ENCODE data around the gene TMEM269.

DNA sequence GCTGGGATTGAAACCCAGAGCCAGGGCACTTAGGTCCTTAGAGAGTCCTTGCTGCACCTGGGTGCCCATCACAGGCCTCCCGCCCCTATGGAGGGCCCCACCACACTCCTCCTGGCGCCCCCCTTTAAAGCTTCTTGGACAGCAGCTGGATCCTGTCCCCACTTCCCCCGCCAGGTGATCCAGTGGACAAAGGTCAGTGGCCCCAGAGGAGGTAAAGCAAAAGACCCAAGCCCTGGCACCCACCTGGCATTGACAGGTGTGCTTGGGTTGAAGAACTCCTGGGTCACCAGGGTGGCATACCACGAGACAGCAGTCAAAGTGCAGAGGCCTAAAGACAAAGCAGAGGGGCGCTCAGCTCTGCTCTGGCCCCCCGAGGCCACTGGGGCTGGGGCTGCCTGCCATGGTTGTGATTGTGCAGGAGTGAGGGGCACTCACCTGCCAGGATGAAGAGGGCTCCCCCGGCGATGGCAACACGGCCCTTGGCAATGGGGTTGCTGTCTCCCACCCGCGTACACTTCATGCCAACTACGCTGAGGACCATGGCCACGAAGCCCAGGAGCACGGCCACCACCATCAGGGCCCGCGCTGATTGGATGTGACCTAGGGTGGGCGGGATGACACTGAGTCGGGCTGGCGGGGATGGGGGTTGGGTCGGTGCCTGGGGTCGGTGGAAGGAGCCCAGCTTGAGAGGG is 46.7 kb upstream of the TMEM269 start:
- TF ChIP-seq TAF1 (IDR thresholded peaks at IDR 0.05; ENCODE audit: low read depth, low read length) (no peak), POLR2A (IDR thresholded peaks at IDR 0.05; ENCODE audit: low read depth, low read length) (no peak)
